GM04503 (cell line): ENCODE data around the gene SPINDOC.
"Not testable (repeated sequence)": the region's sequence is repeated elsewhere in the genome, so short reads cannot be mapped to it uniquely, and the experiment has no call there.

ENCODE experiments used
- DNase-seq: peaks from one replicate; pipeline ENCODE4 v3.0.0-alpha.2; 2012; ENCODE audit warnings: low read depth

Gene SPINDOC

GRCh38 chr11:63813035-63813562 is at the start of gene SPINDOC:
Gene SPINDOC (plus strand): TSS chr11:63813456. CDS start chr11:63813687, 231 bp downstream.
- no peak for DNase-seq

DNA sequence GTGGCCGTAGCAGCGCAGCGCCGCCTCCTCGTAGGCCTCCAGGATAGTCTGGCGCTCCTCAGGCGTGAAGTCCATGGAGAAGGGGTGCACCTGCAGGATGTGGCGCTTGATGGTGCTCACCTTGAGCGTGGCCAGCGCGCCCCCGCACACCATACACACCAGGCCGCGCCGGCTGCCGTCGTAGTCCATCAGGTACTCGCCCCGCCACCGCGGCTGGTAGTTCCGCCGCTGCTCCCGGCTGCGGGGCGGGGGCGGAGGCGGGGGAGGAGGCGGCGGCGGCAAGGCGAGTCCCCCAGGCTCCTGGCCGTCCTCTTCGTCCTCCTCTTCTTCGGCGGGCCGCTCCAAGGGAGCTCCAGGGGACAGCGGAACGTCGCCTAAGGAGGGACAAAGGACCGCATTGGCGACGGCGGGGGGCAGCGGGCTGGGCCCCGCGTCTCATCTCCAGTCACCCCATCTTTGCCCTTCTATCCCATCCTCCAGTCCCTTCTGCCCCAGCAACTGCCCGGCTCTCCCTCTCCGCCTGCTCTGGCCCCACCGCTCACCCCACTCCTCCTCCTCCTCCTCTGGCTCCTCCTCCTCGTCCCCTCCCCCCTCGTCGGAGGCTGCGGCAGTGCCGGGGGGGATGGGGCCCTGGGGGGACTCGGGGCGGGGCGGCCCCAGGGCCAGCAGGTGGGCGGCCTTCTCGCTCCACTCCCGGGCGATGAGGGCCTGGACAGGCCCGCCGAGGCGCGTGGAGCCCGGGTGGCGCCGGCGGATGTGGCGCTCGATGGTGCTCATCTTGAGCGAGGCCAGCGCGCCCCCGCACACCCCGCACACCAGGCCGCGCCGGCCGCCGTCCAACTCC is 49.5 kb upstream of the SPINDOC start:
- no peak for DNase-seq

DNA sequence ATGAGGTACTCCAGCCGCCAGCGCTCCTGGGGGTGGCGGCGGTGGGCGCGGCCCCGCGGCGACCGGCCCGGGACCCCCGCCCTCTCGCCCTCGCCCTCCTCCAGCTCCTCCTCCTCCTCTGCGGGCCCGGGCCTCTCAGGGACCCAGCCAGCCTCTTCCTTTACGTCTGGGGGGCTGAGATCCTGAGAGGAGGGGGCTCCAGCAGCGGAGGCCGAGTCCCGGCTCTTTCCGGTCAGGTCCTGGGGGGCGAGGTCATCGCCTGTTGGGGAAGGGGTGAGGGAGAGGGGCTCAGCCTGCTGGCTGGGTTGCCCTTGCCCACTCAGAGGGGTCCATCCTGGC is 48.9 kb upstream of the SPINDOC start:
- DNase-seq = no peak

- no peak for DNase-seq
These were observed 48.3 kb upstream of the SPINDOC start for GRCh38 chr11:63764679-63765647.

DNA sequence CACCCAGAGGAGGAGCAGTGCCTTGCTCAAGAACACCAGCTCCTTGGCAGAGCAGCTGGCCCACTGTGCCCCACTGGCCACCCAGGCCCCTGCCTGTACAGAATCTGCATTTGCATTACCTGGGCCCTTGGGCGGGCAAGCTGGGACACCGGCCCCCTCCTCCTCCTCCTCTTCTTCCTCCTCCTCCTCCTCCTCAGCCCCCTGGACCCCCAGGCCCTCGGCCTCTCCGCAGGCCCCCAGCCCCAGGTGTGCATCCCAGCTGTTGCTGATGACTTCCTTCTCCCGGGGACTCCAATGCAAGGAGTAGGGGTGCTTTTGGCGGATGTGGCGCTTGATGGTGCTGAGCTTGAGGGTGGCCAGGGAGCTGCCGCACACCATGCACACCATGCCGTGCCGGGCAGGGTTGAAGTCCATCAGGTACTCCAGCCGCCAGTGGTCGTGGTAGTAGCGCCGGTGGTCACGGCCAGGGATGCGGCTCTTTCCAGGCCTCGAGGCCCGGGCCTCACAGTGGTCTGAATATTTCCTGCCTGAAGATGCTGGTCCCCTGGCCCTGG is 47.5 kb upstream of the SPINDOC start:
- DNase-seq = no peak

- DNase-seq = no peak
These were observed 46.6 kb upstream of the SPINDOC start for GRCh38 chr11:63766531-63767235.

- DNase-seq = no peak
These were observed 46.0 kb upstream of the SPINDOC start for GRCh38 chr11:63767267-63767564.

GRCh38 chr11:63767565-63768236 is 45.6 kb upstream of the SPINDOC start:
- DNase-seq = peak; percentile 12

- no peak for DNase-seq
These were observed 44.8 kb upstream of the SPINDOC start, which contains the start of gene ZFTA for GRCh38 chr11:63768237-63769041. Gene ZFTA (minus strand): TSS chr11:63768775. CDS start chr11:63768622, 153 bp downstream.

GRCh38 chr11:63769042-63769713 is 44.1 kb upstream of the SPINDOC start:
- no peak for DNase-seq

- no peak for DNase-seq
These were observed 43.4 kb upstream of the SPINDOC start for GRCh38 chr11:63769714-63770455.

- no peak for DNase-seq
These were observed 42.5 kb upstream of the SPINDOC start for GRCh38 chr11:63770763-63771162.

DNA sequence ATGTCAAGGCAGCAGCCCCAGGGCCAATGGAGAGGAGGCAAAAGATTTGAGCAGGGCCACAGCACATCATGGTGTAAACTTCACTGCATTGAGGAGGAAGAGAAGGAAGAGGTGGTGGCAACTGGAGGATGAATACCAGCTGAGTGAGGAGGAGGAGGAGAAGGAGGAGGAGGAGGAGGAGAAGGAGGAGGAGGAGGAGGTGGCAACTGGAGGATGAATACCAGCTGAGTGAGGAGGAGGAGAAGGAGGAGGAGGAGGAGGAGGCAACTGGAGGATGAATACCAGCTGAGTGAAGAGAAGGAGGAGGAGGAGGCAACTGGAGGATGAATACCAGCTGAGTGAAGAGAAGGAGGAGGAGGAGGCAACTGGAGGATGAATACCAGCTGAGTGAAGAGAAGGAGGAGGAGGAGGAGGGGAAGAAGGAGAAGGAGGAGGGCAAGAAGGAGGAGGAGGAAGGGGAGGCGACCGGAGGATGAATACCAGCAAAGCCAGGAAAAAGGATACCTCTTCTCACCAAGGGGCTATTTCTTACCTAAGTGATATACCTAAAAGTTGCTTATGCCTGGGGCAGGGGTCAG is 41.4 kb upstream of the SPINDOC start:
- not testable (repeated sequence) for DNase-seq

- DNase-seq = no peak
These were observed 38.1 kb upstream of the SPINDOC start for GRCh38 chr11:63775191-63775590.

DNA sequence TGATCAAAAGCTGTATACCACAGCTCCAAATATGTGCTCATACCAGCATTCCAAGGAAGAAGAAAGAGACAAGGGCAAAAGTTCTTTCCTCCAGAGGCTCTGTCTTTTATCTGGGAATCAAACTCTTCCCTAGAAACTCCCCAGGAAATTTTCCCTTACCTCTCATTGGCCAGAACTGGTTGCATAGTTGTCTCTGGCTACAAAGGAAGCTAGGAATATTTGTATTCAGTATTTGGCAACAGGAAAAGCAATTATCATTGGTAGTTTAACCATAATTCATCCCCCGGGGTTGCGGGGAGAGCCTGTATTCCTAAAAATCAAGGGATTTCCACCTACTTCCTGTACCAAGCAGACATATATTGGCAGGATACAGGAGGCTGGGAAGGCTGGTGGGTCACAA is 34.2 kb upstream of the SPINDOC start:
- no peak for DNase-seq

DNA sequence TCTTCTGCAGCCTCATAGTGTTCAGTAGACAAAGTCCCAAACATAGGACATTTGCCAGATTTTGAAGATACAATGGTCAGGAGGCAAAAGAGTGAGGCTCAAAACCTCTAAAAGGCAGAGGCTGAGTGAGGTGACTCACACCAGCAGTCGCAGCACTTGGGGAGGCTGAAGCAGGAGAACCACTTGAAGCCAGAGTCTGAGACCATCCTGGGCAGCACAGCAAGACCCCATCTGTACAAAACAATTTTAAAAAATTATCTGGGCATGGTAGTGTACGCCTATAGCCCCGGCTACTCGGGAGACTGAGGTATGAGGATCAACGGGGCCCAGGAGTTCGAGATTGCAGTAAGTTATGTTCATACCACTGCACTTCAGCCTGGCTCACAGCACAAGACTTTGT is 30.5 kb upstream of the SPINDOC start:
- no peak for DNase-seq

DNA sequence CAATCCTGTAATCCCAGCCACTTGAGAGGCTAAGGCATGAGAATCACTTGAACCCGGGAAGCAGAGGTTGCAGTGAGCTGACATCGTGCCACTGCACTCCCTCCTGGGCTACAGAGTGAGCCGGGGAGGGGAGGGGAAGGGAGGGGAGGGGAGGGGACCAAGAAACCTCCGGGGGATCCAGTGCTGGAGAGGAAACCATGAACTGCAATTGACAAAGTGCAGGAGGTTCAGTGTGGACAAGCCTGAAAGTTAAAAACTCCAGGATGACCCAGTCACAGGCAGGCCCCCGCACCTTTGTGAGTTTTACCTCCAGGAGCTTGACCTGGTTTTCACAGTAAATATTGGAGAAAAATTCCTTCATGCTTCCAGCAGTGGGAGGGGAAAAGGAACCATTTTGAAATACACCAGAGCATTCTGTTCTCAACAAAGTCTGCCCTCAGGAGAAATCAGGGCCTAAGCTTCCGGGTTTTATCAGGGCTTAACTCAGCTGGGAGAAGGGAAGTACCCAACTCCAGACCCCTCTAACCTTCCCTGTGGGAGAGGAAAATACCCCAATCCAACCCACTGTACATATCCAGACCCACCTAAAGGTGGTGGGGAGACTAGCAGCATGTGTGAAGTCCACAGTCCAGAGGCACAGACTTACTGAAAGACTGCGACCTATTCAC is 29.2 kb upstream of the SPINDOC start:
- no peak for DNase-seq

GRCh38 chr11:63785823-63786222 is 27.4 kb upstream of the SPINDOC start:
- no peak for DNase-seq
